IPS-NIHi7 (cell line): ENCODE results near the gene RAB1A.

Experiments used
- DNase-seq: peaks from one replicate; pipeline ENCODE4 v3.0.0; 2012; ENCODE audit warnings: mixed read lengths; ENCODE audit errors: extremely low spot score

The RAB1A gene

DNA sequence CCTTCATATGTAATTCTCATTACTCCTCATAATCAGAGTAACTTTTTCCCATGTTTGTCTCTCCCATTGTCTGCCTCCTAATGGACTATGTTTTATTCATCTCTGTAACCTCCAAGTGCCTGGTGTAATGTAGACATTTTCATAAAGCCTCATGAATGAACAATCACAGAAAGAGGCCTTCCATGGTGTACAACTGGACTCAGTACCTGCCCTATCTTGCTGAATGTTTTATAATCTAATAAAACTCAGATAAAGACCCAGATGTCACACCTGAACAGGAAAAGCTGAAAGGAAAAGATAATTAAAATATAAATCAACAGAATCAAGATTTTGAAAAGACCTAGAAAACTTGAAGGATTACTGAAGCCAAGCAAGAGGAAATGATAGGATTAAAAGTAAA is 36.7 kb downstream of the RAB1A start:
- DNase-seq = no peak

DNA sequence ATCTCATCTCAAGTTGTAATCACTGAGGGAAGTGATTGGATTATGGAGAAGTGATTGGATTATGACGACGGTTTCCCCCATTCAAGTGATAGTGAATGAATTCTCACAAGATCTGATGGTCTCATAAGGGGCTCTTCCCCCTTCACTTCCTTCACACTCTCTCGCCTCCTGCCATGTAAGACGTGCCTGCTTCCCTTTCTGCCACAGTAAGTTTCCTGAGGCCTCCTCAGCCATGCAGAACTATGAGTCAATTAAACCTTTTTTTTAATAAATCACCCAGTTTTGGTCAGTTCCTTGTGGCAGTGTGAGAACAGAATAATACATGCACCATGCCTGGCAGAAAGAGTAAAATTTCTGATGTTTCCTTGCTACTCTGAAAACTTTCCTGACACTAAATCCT is 37.1 kb downstream of the RAB1A start:
- no peak for DNase-seq

DNA sequence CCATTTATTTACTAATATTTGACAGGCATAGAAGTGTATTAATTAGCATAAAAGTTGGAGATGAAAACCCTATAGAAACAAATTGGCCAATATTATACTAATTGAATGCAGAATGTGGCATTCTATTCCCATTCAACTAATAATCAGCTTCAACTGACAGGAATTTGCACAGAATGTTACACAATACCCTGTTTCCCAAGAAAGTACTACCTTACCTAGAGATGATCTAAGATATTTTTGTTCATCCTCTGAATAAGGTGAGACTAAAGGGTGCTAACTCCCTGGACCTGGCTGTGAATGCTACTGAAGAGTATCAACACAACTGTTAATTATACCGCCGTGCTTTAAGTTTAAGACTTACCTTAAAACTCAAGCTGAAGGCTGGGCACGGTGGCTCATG is 44.8 kb downstream of the RAB1A start:
- DNase-seq = no peak

DNA sequence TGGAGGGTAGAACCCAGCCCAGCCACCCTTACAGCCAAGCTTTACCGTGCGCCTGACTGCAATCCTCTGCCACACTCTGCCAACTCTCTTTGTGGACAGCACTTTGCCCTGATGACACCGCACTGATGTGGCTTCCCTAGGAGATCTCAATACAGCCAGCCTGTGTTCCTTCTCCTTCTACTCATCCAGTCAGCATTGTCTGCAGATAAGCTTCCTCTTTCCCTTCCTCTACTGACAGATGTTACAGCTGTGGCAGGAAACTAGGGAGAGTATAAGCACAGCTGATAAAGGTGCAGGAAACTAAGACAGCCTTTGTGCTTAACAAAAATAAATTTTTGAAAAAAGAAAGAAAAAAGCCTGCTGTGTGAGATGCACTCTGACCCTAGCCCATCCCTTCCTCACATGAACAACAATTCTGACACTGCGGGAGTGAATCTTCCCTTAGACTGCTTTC is 48.6 kb downstream of the RAB1A start:
- DNase-seq = no peak

DNA sequence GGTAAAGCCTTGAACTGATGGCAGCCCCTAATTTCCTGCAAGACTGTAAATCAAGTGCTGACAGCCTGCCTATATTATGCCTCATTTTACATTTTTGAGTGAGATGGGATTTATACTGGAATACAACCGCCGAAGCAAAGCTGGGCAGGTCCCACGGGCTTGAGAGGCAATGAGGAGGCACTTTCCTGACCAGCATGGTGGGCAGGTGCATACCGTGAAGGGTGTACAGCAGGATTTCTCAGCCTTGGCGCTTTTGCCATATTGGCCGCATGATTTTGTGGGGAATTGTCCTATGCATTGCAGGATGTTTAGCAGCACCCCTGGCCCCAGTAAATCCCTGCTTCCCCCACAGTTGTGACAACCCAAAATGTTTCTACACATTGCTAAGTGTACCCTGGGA is 50.9 kb downstream of the RAB1A start:
- no peak for DNase-seq

- no peak for DNase-seq
Measured at GRCh38 chr2:65077898-65078297, 52.0 kb downstream of the RAB1A start.

- DNase-seq = no peak
Measured at GRCh38 chr2:65076345-65076710, 53.6 kb downstream of the RAB1A start.

DNA sequence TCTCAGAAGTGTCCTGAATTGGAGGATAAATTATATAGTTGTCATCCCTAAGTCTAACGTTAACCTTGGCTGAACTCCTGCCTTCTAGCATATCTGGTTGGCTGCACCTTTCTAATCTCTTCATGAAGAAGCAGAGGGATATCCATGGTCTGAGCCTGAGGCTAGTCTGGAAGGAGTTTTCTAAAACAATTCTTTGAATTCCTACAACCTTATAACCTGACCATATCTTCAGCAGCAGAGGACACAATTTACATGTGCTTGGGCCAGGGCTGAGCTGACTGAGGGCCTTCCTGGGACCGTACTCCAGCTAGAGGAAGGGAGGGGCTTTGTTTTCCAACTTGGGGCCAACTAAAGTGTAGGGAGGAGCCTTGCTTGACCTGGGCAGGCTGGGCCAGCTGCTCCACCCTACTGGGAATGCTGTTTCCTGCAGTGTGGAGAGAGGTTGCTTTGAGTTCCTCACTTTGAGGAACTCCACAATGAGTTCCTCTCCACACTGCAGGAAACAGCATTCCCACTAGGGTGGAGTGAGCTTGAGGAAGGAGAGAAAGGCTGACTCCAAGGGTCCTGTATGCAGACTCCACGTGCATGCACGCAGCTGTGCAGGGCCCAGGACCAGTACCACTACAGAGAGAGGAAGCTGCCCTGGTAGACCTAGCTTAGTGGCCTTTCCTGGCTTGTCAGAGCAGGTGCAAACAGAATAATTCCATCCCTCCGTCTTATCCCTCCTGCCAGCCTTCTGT is 54.1 kb downstream of the RAB1A start:
- peak; percentile 56 for DNase-seq

DNA sequence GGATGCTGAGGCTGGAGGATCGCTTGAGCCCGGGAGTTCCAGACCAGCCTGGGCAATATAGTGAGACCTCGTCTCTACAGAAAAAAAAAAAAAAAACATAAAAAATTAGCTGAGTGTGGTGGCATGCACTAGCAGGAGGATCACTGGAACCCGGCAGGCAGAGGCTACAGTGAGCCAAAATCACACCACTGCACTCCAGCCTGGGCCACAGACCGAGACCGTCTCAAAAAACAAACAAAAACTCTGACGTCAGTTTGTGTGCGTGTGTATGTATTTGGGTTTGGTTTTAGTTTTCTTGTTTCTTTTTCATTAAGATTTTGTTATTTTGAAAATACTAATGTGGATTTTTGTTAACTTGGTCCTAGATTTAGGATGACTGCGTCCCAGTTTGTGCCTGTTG is 54.7 kb downstream of the RAB1A start:
- DNase-seq = no peak

- no peak for DNase-seq
Measured at GRCh38 chr2:65073879-65074565, 55.9 kb downstream of the RAB1A start.

- DNase-seq = no peak
Measured at GRCh38 chr2:65072181-65072970, 57.5 kb downstream of the RAB1A start.

- peak; percentile 65 for DNase-seq
Measured at GRCh38 chr2:65071499-65072180, 58.3 kb downstream of the RAB1A start.

DNA sequence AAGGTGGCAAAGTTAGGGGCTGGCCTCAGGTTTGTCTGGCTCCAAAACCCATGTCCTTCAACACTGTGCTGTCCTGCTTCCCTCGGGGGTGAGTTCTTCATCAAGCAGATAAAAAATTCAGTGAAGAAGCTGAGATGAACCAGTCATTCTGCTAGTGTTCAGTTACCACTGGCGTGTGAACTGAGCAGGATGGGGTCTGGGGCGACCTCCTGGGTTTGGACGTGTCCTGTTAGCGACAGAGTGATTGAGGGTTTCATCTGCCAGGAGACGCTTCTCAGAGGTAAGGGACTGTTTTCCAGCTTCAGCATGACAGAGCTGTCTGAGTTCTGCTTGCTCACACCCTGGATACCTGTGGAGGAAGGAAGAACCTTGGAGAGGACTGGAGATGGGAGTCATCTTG is 59.0 kb downstream of the RAB1A start:
- DNase-seq = no peak

DNA sequence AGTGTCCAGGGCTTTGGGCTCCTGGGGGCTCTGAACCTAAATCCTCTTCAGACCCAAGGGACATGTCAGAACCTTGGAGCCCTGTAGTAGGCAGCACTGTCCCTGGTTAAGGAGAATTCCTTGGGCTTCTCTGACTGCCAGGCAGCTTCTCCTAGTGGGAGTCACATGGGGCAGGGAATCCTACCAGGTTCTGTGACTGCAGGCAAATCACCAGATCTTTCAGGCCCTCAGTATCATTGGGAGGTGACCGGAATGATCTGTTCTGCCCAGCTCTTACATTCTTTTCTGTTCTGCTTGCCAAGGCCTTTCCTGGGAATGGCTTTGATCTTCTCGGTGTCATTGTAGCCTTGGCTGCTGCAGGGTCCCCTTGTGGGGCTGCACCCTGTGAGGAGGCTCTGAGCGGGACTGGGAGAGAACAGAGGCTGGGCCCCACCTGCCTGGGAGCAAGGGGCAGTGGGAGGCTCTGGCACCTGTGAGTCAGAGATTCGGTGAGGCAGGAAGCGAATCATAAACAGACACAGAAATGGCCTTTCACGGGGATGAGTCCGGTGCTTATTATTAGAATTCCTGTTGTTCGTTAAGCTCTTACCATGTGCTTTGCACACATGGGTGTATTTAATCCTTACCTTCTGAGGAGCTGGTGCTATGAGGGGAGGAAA is 59.6 kb downstream of the RAB1A start:
- DNase-seq = no peak

DNA sequence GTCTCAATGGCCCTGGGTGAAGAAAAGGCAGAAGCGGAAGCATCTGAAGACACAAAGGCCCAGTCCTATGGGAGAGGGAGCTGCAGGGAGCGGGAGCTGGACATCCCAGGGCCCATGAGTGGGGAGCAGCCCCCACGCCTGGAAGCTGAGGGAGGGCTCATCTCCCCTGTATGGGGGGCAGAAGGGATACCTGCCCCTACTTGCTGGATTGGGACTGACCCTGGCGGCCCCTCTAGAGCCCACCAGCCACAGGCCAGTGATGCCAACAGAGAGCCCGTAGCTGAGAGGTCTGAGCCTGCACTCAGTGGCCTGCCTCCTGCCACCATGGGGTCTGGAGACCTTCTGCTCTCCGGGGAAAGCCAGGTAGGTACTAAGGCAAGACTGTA is 60.5 kb downstream of the RAB1A start:
- no peak for DNase-seq

- DNase-seq = no peak
Measured at GRCh38 chr2:65067806-65068553, 61.9 kb downstream of the RAB1A start.

- DNase-seq = peak; percentile 49
Measured at GRCh38 chr2:65064728-65065552, 65.0 kb downstream of the RAB1A start.

DNA sequence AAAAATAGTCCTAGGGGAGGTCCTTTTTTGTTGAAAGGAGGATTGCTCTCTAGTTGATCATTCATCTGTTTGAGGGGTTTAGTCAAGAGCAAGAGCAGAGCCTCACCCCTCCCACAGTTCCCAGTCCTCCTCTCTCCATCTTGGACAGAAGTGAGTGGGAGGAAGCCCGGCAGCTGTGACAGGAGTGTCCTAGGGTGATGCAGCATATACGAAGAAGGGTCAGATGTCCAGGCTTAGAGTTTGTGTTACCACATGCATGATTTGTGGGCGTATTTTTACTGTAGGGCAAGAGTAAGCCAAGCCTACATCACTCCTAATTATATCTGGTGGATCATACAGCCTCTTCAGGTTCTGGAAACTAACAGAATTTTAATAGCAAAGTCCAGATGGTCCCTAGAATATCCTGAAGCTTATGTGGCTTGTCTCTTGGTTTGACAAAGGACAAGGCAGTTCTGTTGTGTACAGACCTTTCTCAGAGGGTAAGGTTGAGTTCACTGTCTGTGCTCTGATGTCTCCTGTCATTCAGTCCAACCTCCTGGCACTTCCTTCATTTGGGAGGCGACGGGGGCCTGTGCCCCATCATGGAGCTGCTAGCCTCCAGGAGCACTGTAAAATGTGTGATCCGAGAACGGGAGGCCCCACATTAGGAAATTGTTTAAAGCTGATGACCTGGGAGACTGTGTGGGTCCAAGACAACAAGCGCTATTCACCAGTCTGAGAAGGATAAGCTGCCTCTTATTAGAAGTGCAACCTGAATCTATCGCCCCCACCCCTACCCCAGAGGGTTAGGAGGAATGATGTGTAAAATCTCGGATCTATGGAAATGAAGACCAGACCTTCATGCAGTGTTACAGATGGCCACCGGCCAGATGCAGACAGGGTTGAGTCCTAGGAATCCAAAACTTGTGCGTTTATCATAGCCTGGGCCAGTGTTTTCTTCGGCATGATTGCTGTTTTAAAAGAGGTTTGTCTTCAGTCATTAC is 66.8 kb downstream of the RAB1A start:
- DNase-seq = no peak

GRCh38 chr2:65061910-65062339 is 68.0 kb downstream of the RAB1A start:
- DNase-seq = no peak
